Suppressor macrophage (primary cell): Measurements from ENCODE around the gene SHROOM4.

Experiments used
- DNase-seq, 4 experiments: peaks; one replicate each; pipeline ENCODE4 v3.0.0-alpha.2; 2020 to 2022

Gene SHROOM4

DNA sequence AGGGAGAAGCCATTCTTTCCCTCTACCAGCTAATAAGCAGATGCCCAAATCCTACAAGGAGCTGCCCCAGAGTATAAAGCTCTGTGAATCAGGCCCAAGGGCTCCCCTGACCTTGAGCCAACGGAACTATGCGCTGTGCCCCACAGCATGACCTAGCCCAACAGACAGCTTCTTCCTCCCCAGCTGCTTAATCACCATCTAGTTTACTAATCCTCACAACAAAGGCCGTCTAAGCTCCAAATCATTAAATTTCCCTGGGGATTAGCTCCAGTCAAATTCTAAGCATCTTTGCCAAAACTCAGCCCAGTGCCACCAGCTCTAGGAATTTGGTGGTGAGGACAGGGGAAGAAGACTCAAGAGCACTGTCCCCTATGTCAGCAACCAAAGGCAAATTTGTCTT lies 113.1 kb downstream of the SHROOM4 start:
- DNase-seq, result no peak

DNA sequence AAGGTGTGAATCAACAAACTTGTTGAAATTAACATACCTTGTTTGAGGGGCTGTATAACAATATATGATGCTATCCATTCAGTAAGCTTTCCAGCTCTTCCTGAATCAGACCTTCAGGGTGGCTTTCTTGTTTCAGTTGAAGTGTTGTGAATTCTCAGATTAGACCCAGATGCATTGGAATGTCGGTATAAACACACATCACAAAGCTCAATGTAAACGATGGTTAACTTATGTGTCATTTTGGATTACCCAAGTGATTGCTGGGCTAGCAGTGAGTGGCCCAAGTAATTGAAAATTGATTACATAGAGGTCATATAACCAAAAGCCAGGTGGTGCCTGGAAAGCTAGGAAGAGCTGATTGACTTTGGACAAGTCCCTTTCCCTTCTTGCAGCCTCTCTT lies 115.0 kb downstream of the SHROOM4 start:
- DNase-seq, result no peak

DNA sequence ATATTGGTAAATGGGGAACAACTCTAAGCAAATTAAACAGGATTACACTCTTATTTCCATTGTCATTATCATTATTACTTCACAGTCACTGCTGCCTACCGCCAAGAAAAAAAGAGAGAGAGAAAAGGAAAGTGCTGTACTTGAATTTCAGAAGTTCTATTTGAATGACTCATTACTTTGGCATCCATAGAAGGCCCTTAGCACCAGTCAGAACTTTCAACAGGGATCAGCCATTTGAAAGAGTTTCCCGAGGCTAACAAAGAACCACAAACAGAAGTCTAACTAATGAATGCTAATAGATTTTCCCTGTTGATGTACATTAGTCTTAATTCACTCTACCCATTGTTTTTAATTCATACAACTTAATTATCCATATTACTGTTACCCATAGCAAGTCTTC lies 116.3 kb downstream of the SHROOM4 start:
- DNase-seq, result no peak

DNA sequence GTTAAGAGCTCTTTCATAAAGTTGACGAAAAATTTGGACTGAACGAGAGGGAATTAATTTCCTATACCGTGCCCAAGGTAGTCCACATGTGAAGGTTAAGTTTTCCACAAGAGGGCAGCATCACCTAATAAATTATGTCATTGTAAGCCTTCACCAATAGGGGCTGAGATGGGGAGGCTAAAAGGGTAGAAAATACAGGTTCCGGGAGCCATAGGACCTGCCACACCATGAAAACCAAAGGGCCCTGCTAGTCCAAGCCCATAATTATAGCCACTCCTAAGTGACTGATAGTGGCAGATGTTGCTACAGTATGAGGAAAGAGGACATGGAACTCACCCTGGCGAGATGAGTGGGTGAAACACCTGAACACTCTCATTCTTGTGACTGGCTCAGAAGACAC lies 122.2 kb downstream of the SHROOM4 start:
- peak; percentile 24 to 61 (median 47) for DNase-seq

DNA sequence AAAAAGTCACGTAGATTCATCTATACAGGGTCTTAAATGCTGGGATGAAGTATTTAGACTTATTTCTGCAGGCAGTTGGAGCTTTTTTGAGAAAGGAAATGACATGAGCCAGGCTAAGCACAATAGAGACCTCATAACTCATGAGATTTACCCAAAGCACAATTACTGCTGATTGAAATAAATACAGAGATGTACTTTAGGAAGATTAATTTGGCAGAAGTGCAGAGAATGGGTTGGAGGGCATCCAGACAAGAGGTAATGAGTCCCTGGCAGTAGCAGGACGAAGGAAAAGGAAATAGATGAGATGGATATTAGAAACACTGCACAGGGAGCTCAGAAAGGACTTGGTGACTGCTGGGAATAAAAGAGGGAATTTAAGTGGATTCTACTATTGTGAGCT lies 129.1 kb downstream of the SHROOM4 start:
- DNase-seq, result no peak

DNA sequence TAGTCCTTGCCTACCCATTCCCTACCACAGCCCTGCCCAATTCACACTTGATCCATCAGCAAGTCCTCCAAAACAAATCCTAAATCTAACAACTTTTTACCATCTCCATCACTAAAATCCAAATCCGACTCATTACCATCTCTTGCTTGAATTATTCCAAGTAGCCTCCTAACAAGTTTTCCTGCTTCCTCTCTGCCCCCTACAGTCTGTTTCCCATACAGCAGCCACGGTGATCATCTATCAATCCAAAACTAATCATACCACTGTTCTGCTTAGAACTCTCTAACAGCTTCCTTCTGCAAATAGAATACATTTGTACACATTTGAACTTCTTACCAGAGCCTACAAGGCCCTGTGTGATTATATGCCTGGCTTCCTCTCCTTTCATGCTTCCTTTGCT lies 133.0 kb downstream of the SHROOM4 start:
- DNase-seq, result no peak

DNA sequence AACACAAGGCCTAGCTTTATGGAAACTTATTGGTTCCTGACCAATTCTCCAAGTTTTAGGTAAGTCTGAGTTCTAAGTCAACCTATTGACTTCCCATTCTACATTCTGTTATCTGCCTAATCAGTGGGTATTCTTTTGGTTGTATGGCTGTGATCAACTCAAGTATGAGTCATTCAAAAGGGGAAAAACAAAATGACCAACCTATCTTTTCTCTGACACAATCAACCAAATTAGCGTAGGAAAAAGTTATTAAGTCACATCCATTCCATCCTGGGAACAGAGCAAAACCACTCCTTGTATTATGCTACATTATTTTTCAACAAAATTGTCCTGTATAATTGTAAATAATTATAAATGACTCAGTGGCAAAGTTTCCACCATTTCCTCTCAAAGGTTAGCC lies 136.2 kb downstream of the SHROOM4 start:
- DNase-seq, result no peak

DNA sequence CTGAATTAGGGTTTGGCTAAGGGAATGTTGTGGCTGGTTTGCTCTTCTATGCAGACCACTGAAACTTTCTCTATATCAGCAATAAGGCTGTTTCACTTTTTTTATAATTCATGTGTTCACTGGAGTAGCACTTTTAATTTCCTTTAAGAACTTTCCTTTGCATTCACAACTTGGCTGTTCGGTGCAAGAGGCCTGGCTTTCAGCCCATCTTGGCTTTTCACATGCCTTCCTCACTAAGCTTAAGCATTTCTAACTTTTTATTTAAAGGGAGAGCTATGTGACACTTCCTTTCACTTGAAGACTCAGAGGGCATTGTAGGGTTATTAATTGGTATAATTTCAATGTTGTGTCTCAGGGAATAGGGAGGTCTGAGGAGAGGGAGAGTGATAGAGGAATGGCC lies 142.3 kb downstream of the SHROOM4 start:
- no peak for DNase-seq

DNA sequence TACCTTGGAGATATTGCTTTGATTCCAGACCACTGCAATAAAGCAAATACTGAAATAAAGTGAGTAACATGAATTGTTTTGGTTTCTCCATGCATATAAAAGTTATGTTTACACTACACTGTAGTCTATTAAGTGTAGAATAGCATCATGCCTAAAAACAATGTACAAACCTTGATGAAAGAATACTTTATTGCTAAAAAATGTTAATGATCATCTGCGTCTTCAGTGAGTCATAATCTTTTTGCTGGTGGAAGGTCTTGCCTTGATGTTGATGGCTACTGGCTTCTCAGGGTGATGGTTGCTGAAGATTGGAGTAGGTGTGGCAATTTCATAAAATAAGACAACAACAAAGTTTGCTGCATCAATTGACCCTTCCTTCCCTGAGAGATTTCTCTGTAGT lies 145.1 kb downstream of the SHROOM4 start:
- DNase-seq, result no peak

DNA sequence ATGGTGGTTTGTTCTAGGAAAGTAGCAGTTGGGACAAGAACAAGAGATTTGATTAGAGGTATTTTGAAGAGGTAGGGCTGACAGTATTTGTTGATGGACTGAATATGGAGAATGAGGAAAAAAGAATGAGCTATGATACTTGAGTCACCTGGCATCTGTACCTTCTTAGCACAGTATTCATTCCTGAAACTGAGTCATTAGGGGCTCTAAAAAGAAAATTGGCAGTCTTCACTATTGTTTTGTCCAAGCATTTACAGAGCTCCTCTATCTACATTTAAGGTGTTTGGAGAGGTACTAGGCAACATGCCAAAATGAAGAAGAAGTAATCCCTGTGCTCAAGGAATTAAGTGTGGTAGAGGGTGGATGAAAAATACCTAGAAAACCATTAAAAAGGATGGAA lies 165.8 kb downstream of the SHROOM4 start:
- no peak for DNase-seq

DNA sequence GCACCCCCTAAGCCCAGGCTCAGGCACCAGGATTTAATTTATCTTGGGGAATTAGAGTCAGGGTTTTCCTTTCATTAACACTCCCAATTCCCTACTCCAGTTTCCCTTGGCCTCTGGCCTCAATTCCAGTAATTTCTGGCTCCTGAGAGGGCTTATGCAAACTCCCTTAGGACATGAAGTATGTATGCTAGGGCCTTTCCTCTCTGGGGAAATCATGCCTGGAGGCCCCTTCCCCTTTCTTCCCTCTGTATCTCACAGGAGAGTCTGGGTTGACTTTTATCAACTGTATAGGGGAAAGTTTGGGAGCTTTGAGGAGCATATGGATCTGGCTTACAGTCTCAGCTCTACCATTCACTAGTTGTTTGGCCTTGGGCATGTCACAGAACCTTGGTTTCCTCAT lies 169.5 kb downstream of the SHROOM4 start:
- DNase-seq, result no peak

DNA sequence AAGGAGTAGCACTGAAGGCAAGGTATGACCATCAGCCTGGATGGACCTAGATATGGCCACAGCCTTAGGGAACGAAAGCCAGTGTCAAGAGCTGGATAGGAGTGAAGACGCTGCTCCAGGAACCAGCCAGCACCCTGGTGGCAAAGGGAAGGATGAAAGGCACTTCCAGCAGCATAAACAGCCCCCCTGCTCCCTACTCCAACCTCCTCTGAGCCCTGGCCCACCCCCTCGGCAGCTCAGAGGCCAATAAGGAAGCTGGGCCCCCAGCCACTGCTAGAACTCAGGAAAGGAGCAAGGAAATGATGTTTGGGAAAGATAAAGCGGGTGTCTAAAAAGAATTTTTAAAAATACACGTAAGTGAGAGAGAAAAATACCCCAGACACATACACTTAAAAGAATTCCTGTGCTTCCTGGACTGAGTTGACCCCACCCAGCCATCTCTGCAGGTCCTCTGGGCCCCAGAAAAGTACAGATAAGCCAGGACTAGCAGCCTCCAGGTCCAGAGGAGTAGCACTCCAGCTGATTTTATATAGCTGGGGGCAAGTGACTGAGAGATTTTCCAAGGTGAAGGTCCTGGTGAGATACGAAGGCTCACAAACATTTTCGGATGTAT lies 170.4 kb downstream of the SHROOM4 start:
- no peak for DNase-seq

DNA sequence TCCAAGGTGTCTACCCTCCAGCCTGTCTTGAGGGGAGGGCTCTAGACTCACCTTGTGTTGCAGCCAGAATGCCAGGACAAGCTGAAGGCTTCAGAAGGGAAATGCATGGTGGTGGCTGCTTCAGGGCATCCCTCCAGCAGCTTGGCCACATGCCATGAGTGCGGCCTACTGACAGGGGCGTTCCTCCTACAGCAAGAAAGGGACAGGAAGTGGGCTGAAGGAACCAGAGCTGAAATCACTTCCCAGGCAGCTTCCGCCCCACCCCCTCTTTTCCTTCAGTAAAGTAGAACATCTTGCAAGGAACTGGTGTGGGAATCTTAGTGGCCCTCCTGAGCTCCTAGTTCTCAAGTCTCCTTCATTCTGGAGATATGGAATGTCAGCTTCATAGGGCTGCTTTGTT lies 175.9 kb downstream of the SHROOM4 start:
- peak in 3 of 4 experiments; percentile 10 to 21 (median 18) for DNase-seq

DNA sequence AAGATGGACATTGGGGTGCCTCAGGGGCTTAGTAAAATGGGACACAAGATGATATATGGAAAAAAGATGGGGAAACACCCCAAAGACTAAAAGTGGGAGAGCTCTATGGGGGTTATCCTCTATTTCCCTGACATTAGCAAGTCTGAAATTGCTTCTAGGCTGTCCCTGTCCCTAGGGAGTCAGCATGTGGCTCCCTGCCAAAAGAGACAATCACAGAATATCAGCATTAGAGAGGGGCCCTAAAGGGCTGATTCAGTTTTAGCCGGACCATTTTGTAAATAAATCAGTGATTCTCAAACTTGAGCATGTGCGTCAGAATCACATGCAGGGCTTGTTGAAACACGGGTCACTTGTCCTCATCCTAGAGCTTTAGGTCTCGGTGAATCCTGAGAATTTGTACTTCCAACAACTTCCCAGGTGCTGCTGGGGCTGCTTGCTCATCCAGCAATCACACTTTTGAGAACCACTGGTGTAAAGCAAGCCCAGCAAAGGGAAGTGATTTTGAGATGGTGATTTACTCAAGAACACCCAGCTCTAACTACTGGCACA lies 178.1 kb downstream of the SHROOM4 start:
- DNase-seq, result no peak

DNA sequence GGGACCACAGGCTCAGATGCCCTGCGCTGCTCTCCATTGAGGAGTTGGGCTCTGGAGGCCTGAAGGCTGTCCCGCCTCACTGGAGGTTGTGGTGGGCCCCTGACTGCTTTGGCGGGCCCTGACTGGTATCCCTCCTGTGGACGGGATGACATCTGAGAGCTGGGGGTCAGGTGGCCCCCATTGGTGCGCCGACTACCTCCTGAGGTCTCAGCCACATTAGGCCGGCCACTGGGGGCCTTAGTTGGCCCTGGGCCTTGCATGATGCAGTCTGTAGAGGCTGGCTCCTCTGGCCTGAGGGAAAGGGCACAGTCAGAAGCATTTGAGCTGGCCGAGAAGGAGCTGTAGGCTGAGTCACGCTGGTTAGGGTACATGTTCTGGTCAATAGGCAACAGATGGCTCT lies 178.8 kb downstream of the SHROOM4 start:
- DNase-seq, result no peak

DNA sequence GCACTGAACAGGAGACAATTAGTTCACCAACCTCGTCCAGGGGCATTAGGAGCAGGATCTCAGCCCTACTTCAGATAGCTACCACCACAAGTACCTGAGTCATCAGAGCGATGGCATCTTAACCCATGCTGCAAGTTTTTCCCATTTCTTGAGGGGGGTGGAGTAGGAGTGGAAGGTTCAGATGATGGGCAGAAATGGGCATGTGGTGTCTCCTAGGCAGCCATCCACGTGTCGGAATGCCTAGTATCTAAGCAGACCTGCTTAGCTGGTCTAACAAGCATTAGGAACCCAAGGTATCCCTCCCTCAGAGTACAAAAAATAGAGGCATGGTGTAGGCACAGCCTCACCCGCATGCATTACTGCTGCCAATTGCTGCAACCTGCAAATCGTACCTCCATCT lies 184.2 kb downstream of the SHROOM4 start:
- DNase-seq, result no peak

DNA sequence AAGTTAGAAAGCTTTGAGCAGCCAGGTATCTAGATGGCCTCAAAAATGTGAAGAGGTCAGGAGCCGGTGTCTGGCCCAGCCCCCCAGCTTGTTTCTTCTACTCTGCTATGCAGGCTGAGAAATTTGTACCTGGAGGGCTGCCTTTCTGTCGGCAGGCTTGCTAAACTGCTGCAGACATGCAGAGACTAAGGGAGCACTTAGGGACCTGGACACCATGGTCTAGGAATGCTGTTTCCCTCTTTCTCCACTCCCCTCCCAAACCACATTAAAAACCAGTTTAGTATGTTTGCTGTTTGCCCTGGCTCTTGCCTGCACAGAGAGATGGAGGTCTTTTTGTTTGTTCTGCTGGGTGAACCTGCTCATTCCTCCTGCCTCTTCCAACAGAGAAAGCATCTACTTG lies 186.3 kb downstream of the SHROOM4 start:
- DNase-seq, result no peak

DNA sequence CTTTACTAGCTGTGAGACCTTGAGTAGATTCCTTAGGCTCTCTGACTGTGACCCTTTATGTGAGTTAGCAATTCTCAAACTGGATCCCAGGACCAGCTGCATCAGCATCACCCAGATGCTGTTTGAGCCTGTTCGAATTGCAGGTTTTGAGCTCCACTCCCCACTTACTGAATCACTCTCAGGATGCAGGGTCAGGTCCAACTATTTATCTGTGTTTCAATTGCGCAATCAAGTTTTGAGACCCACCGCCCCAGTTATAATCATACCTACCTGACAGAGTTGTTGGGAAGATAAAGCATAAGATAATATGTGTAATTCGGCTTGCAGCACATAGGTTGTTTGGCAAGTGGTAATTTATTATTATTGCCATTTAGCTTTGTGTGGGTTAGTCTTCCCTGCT lies 187.6 kb downstream of the SHROOM4 start:
- DNase-seq, result no peak

DNA sequence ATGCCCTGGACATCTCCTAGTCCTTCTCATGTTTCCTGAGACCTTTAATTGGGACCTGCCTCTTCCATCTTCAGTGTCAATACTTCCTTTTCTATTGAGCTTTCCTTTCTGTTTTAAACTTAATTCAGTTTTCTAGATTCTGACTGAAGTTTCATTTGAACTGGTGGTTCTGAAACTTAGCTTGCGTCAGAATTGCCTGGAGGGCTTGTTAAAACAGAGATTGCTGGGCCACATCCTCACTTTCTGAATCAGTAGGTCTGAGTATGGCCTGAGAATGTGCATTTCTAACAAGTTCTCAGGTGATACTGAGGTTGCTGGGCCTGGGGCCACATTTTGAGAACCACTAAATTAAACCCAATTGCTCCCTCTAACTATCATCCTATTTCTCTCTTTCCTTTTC lies 191.2 kb downstream of the SHROOM4 start:
- no peak for DNase-seq

DNA sequence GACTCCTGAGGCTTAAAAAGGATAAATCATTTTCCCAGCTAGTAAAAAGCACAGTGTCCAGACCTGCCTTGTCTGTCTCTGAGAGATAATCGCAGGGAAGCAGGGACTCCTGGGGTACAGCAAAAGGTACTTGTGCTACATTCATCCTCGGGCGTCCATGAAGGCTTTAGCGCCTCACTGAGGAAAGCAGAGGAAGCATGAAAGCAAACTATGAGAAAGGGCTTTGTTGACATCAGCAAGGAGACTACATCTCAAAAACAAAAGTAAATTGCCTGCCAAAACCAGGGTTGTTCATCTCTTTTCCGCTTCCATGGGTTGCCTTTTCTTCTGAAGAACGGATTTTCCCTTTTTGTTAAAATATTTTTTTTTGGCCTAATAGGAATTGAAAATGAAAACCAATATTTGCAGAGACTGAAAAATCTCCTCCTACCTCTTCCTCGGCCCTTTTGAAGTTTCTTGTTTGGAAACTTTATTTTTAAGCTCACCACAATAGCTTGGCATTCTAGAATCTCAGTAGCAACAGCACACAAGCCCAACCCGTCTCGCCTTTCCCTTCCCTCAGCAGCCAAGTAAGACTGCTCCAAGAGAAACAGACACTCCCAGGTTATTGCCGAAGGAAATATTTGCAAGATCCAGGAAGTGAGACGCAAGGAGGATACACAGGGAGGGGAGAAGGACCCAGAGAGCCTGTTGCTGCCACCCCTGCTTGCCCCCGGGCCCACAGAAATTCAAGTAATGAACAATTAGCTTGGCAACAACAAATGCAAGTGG lies 195.0 kb downstream of the SHROOM4 start:
- DNase-seq, result no peak

DNA sequence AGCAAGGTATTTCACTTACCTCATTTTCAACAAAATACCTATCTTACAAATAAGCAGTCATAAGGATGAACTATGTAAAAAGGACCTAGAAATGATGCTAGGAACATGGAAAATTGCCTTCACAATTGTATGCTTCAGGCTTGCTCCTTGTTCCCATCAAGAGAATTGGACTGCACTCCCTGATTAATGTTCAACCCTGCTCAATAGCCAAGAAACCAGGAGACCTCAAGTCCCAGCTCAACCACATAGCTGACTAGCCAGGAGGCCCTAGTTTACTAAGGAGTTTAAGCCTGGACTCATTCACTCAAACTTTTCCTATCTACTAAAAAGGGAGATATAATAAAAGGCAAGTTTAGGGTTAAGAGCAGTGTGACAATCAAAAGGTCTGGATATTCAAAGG lies 196.8 kb downstream of the SHROOM4 start:
- DNase-seq, result no peak

DNA sequence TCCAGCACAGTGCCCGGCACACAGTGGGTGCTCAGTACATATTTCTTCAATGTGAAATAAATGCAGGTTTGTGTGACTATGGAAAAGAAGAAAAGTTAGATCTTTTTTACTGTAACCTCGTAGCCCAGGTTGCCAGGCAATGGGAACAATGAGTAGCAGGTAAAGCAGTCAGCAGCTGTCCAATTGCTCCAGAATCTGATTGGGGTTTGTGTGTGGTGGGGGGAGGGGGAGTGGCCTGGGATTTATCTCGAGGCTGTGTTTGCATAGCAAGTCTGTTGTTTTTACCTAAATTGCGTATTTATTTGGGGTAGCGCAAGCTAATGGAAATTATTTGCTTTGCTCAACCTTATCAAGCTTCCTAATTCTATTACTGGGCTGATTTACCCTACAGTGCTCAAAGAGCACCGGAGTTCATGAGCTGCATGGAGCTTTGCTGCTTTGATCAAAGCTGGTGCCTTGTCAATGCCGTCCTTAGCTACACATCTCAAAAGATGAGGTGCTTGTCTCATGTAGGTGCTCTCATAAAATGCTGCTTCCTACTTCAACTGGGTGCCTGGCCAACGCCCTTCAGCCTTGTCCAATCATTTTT lies 198.3 kb downstream of the SHROOM4 start:
- no peak for DNase-seq

DNA sequence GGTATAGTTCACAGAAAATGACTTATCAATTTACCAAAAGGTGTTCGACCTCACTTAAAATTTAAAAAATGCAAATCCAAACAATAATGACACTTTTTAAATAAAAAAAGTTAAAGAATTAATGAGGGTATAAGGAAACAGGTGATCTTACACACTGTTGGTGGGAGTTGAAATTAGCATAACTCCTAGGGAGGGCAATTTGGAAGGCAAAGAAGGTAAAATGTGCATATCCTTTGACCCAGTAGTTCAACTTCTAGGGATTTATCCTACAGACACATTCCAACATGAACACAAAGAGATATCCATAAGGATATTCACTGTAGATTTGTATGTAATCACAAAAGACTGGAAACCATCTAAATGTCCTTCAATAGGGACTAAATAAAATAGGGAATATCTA lies 199.5 kb downstream of the SHROOM4 start:
- DNase-seq, result no peak

DNA sequence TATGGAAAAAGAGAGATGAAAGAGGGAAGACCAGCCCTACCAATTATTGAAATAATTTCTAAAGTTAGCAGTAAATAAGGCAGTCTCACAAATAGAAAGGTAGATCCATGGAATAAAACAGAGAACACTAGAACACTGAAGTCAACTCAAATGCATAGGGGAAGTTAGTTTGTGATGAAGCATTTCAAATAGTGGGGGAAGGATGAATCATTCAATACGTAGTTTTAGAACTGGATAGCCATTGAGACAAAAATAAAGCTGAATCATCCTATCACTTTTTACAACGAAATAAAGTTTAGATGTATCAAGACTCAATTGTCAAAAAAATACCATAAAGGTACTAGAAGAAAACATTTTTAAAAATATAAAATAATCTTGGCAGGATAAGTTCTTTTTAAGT lies 200.1 kb downstream of the SHROOM4 start:
- peak in 2 of 4 experiments; percentile 23 to 40 for DNase-seq
